OCI-M1 (cell line): Measurements from ENCODE around the gene FAM237A.

ENCODE experiments used
- DNase-seq: peaks from one replicate; lab custom pipeline; 2025; lab: John Stamatoyannopoulos, UW

The FAM237A gene

DNA sequence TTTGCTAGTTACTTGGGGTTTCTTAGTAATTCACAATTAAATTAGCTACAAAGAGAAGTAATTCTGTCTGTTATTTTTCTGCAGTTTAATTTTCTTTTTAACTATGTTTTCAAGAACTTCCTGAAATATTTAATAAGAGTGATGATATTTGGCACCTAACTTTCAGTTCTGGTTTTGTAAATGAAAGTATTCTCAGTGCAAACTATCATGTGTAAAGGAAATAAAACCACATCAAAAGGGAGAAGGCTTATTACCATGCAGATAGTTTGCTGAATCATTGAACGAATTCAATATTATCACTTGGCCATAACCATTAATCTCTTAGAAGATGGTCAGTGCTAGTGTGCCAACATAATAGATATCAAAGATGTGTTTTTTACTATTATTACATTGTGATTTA, 46.7 kb downstream of the FAM237A start:
- peak; percentile 50 for DNase-seq

- DNase-seq = no peak
These were observed 50.7 kb downstream of the FAM237A start for GRCh38 chr2:206692971-206693370.

DNA sequence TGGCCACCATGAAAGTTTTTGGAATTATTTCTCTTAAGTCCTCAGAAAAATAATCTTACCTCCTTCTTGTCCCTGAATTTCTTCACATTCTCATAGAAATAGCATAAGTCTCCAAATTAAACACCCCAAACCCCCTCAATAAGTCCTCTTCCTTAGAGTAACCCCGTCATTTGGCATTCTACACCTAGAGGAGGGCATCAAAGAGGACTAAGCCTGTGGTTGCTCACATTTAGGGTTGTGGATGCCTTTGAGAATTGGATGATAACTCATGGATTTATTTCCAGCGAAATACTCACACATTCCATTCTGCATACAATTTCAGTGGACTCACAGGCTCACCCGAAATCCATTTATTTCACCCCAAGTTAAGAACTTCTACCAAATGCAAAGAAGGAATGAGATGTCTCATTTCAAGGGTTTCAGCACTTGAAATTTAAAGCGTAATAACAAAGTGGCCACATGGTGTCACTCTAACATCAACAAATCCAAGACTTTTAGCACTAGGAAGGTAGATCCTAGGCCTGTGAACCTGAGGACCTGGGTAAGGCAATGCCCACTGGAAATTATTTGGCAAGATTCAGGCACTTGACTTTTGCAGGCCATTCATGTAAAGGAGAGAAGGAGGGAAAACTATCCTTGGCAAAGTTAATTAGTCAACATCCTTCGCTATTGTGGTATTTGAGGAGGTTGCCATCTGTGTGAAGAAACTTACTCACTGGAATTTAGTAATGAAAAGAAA, 51.3 kb downstream of the FAM237A start:
- peak; percentile 78 for DNase-seq

DNA sequence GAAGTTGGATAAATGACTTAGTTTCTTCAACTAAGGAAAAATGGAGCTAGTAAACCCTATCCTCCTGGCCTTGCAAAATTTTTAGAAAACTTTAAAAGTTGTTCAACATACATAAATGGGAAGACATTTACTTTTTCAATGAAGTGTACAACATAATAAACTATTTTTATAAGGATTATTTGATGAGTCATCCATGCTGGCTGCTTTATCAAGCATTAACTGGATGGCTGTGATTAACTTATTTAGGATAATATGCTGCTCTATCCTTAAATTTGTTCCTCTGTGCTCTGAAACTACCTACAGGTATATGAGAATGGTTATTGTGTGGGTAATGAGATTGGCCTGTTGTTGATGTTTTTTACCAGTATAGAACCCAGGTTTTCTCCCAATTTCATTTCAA, 54.6 kb downstream of the FAM237A start:
- DNase-seq = no peak

- DNase-seq = no peak
These were observed 56.5 kb downstream of the FAM237A start for GRCh38 chr2:206698811-206699210.
